HepG2 (cell line): ENCODE measurements around the gene SLC25A11. TPM values are rescaled to one million over a fixed set of nuclear protein-coding genes. Genes with fewer than 3 reads are reported as not detected.

Source experiments
- ATAC-seq: fragments of 200-7000 bp; cut with Tn5 transposase; 3 replicates; pipeline ENCODE4 v1.9.1; 2020; ENCODE audit warnings: mild to moderate bottlenecking, moderate library complexity
- BruUV-seq: library from RNA; stranded (reverse); fragments of 400-500 nt; replicated peaks from 2 replicates; lab custom pipeline; 2021; lab: Mats Ljungman, UMichigan
- CTCF ChIA-PET: fragments of 300-600 bp; formaldehyde crosslinking; extraction: SDS; loops from one replicate; lab custom pipeline; 2021; ENCODE audit warnings: low total read pairs, inconsistent platforms, low intra/inter-chr PET ratio; lab: Yijun Ruan, JAX
- POLR2A ChIA-PET: fragments of 350-600 bp; sonication (Branson Sonifier 250); formaldehyde crosslinking; loops from one replicate; lab custom pipeline; 2020; ENCODE audit warnings: antibody characterized with exemption, inconsistent platforms; lab: Yijun Ruan, JAX
- DNase-seq: peaks from one replicate; pipeline ENCODE4 v3.0.0-alpha.2; 2015; ENCODE audit warnings: low spot score
- FAIRE-seq: peaks from 3 replicates; lab custom pipeline; 2011; peaks lifted over from hg19 to GRCh38; lab: Jason Lieb, UNC
- H2AFZ ChIP-seq: one replicate; pipeline ENCODE4 v1.6.1; 2011; ENCODE audit warnings: low read length, inconsistent platforms
- H3K27ac ChIP-seq: fragments of 300-600 bp; 3 replicates; pipeline ENCODE4 v1.8.0; 2011; ENCODE audit warnings: mixed run types, mild to moderate bottlenecking, mixed read lengths, low read length, inconsistent platforms; ENCODE audit not compliant: insufficient read depth; ENCODE audit errors: extremely low read length
- H3K27me3 ChIP-seq, 2 experiments: fragments of 200-600 bp in 1 of 2; 2 replicates in 1 of 2; 3 replicates in 1 of 2; pipeline versions ENCODE4 v1.6.0 to v1.8.0; 2011; ENCODE audit warnings: low read length in 2 of 2, mild to moderate bottlenecking in 2 of 2, moderate library complexity in 2 of 2, inconsistent platforms in 1 of 2; ENCODE audit not compliant: insufficient read depth in 2 of 2, control insufficient read depth in 1 of 2
- H3K36me3 ChIP-seq, 2 experiments: fragments of 200-600 bp in 1 of 2; replicated peaks in 1 of 2; 2 replicates in 1 of 2; 3 replicates in 1 of 2; pipeline versions ENCODE4 v1.5.1 to v1.8.0; 2011; ENCODE audit warnings: low read length in 2 of 2, inconsistent platforms in 1 of 2; ENCODE audit not compliant: insufficient read depth in 2 of 2, control insufficient read depth in 1 of 2
- H3K4me1 ChIP-seq: 2 replicates; pipeline ENCODE4 v1.5.1; 2012; ENCODE audit warnings: low read length, inconsistent platforms; ENCODE audit not compliant: insufficient read depth
- H3K4me2 ChIP-seq: 2 replicates; pipeline ENCODE4 v1.6.0; 2011; ENCODE audit warnings: low read depth, low read length, inconsistent platforms
- H3K4me3 ChIP-seq, 3 experiments: fragments of 200-600 bp in 1 of 3; sonication (generic), shearing (Covaris generic) in 1 of 3; replicated peaks in 1 of 3; 2 replicates each; pipeline ENCODE4 v1.5.1; 2011 to 2016; ENCODE audit warnings: low read length in 3 of 3, inconsistent platforms in 2 of 3, low read depth in 2 of 3, mild to moderate bottlenecking in 2 of 3, control low read depth in 1 of 3, mixed read lengths in 1 of 3; ENCODE audit not compliant: insufficient read depth in 1 of 3
- H3K79me2 ChIP-seq: one replicate; pipeline ENCODE4 v1.6.1; 2011; ENCODE audit warnings: low read length, inconsistent platforms; ENCODE audit not compliant: insufficient read depth
- H3K9ac ChIP-seq: 2 replicates; pipeline ENCODE4 v1.6.0; 2011; ENCODE audit warnings: mild to moderate bottlenecking, low read depth, low read length, inconsistent platforms; ENCODE audit not compliant: insufficient read depth
- H3K9me3 ChIP-seq: 2 replicates; pipeline ENCODE4 v1.5.1; 2012; ENCODE audit warnings: mild to moderate bottlenecking, low read length
- H4K20me1 ChIP-seq: 2 replicates; pipeline ENCODE4 v1.6.0; 2011; ENCODE audit warnings: inconsistent platforms, mild to moderate bottlenecking, low read length, moderate library complexity; ENCODE audit not compliant: insufficient read depth
- ARHGAP35 ChIP-seq: sonication (generic); formaldehyde crosslinking; IDR thresholded peaks from 2 replicates; pipeline ENCODE4 v1.9.0; 2022; ENCODE audit warnings: mild to moderate bottlenecking, inconsistent platforms, moderate library complexity, missing genetic modification reagents, borderline replicate concordance
- ETV6 ChIP-seq: sonication (generic); formaldehyde crosslinking; conservative IDR thresholded peaks from 2 replicates; pipeline ENCODE4 v1.4.0; 2020; ENCODE audit warnings: missing genetic modification reagents
- FOXK1 ChIP-seq: sonication (generic); formaldehyde crosslinking; IDR thresholded peaks from 2 replicates; pipeline ENCODE4 v1.4.0; 2020; ENCODE audit warnings: low read depth, missing genetic modification reagents, borderline replicate concordance
- GZF1 ChIP-seq: sonication (generic); formaldehyde crosslinking; IDR thresholded peaks from 2 replicates; pipeline ENCODE4 v1.5.1; 2020; ENCODE audit warnings: mild to moderate bottlenecking, missing genetic modification reagents
- NAIF1 ChIP-seq: sonication (generic); formaldehyde crosslinking; IDR thresholded peaks from 2 replicates; pipeline ENCODE4 v1.5.0; 2020; ENCODE audit warnings: mild to moderate bottlenecking, missing genetic modification reagents, borderline replicate concordance
- PHF21A ChIP-seq: sonication (generic); formaldehyde crosslinking; IDR thresholded peaks from 2 replicates; pipeline ENCODE4 v1.5.0; 2020; ENCODE audit warnings: mild to moderate bottlenecking, missing genetic modification reagents
- SALL1 ChIP-seq: sonication (generic); formaldehyde crosslinking; IDR thresholded peaks from 2 replicates; pipeline ENCODE4 v1.8.0; 2022; ENCODE audit warnings: mild to moderate bottlenecking, missing genetic modification reagents
- ZBTB20 ChIP-seq: sonication (generic); formaldehyde crosslinking; IDR thresholded peaks from 2 replicates; pipeline ENCODE4 v1.8.1; 2023; ENCODE audit warnings: missing genetic modification reagents, low read depth, mild to moderate bottlenecking, borderline replicate concordance
- ZNF12 ChIP-seq: sonication (generic); formaldehyde crosslinking; IDR thresholded peaks from 2 replicates; pipeline ENCODE4 v1.5.0; 2020; ENCODE audit warnings: missing genetic modification reagents
- ZNF230 ChIP-seq: sonication (generic); formaldehyde crosslinking; IDR thresholded peaks from 2 replicates; pipeline ENCODE4 v1.4.0; 2020; ENCODE audit warnings: mild to moderate bottlenecking, missing genetic modification reagents
- ZNF558 ChIP-seq: sonication (generic); formaldehyde crosslinking; IDR thresholded peaks from 2 replicates; pipeline ENCODE4 v1.9.0; 2022; ENCODE audit warnings: mild to moderate bottlenecking, missing genetic modification reagents, borderline replicate concordance
- ZNF816 ChIP-seq: sonication (generic); formaldehyde crosslinking; IDR thresholded peaks from 2 replicates; pipeline ENCODE4 v1.8.0; 2022; ENCODE audit warnings: missing genetic modification reagents, mild to moderate bottlenecking, borderline replicate concordance
- ZNF891 ChIP-seq: sonication (generic); formaldehyde crosslinking; IDR thresholded peaks from 2 replicates; pipeline ENCODE4 v1.5.0; 2020; ENCODE audit warnings: mild to moderate bottlenecking, missing genetic modification reagents
- WGBS: methylation state at CpG from one replicate; pipeline ENCODE4 v1.1.6; 2017; ENCODE audit warnings: low lambda C conversion rate; 5-methylcytosine and 5-hydroxymethylcytosine counted together
- in situ Hi-C: cut with HindIII; loops from 2 replicates; pipeline ENCODE4 v1.10.0; 2017; ENCODE audit warnings: low pct_unique_long_range_greater_than_20kb; ENCODE audit not compliant: extremely low pct_ligation_motif_present
- intact Hi-C: fragments of 100-400 bp; cut with micrococcal nuclease; formaldehyde crosslinking; loops from one replicate; pipeline ENCODE4 v1.10.0; 2022; ENCODE audit not compliant: unreplicated experiment
- polyA plus RNA-seq, 8 experiments: library from polyadenylated mRNA; depleted of rRNA in 3 of 8; stranded (reverse) in 7 of 8; unstranded in 1 of 8; fragments of >200 nt; fragmentation: Illumina TruSeq in 4 of 8; extraction: Trizol in 4 of 8; gene quantifications; 2 replicates each; pipeline versions ENCODE4 v1.2.1 to v1.2.3, GENCODE V29; 2011 to 2016; ENCODE audit warnings: low read depth in 4 of 8, missing spikeins in 1 of 8, mixed read lengths in 1 of 8; ENCODE audit not compliant: insufficient read depth in 1 of 8
- total RNA-seq, 5 experiments: library from RNA; depleted of rRNA; stranded (reverse); fragments of >200 nt; fragmentation: Illumina TruSeq; extraction: Trizol; gene quantifications; 2 replicates each; pipeline ENCODE4 v1.2.3, GENCODE V29; 2016; ENCODE audit warnings: low read depth in 1 of 5
- TF ChIP-seq, protein P1 (sequence below): sonication (generic); formaldehyde crosslinking; IDR thresholded peaks from 2 replicates; pipeline ENCODE4 v1.4.0; 2020; ENCODE audit warnings: mild to moderate bottlenecking, missing genetic modification reagents
- TF ChIP-seq, protein P2 (sequence below): IDR thresholded peaks from 2 replicates; pipeline ENCODE4 v1.6.1; 2012; ENCODE audit warnings: low read length, improper control_type of control experiment
- TF ChIP-seq, protein P3 (sequence below): fragments of 450-650 bp; IDR thresholded peaks from 2 replicates; pipeline ENCODE4 v1.6.1; 2016

The SLC25A11 gene
- total and polyA plus RNA-seq, 2 of the 13 experiments (the other 11 are each of a cell fraction or from before 2014, with no cell fraction given), result 35.4 to 47.2 TPM

DNA sequence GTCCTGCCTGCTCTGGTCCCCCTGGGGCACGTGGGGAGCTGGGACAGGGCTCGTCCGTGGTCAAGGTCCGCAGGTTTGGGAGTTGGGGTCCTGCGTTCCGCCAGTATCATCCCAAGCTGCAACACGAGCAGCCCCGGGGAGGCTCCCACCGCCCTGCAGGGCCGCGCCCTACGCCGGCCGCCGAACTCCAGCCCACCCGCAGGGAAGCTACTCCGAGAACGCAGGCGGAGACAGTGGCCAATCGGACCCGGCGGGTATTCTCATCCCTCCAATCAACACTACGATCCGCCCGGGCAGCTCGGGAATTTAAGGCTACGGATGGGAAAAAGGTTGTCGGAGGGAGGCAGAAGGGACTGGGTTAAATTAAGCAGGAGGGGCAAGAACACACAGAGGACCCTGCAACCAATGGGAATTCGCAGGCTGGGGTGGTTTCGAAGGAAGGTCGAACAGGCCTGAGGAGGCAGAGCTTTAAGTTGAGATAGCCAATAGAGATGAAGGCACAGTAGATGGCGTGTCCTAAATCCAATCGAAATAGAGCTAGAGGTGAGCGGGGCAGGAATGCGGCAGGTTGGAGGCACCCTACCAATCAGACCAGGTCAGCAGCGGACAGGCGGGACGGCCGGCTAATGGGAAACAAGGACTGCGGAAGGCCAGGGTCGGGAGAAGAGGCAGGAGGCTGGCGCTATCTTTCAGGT, 27.1 kb upstream of the SLC25A11 start:
- ATAC-seq, result peak; percentile 91
- H3K4me1 ChIP-seq, result peaks cover 31% of the 10 kb centered on the region
- no peaks in the 10 kb centered on the region for H4K20me1 ChIP-seq
- H3K27me3 ChIP-seq, result no peaks in the 10 kb centered on the region; a peak in 1 of 5 replicates
- intact Hi-C loops (loop anchor here (1.0 to 10.0 kb wide), 3 partner anchors 17 to 252 kb away; partner anchors contain the start of gene ARRB2), in situ Hi-C loops (no loop called here)
- peaks cover 27% of the 10 kb centered on the region for H3K79me2 ChIP-seq
- WGBS, result 6% methylated on average over 35 of the region's 42 CpGs
- TSS peak; percentile 60 for BruUV-seq
- H3K4me3 ChIP-seq, result peak overlapping the region; percentile 72 to 88 (median 77)
- POLR2A ChIA-PET, result interaction anchor here (0.9 to 10.5 kb wide), 26 partner anchors 9 to 390 kb away, joined by 3 to 273 read pairs (median 6); partner anchors contain the start of genes ARRB2, CAMTA2, ENO3 and INCA1
- H3K27ac ChIP-seq, result peak overlapping the region; percentile 92
- CTCF ChIA-PET, result no interaction called here
- no peak overlapping the region for H2AFZ ChIP-seq
- FAIRE-seq, result peak; percentile 91
- no peaks in the 10 kb centered on the region for H3K9me3 ChIP-seq
- peak; percentile 99 for DNase-seq
- peak overlapping the region; percentile 94 for H3K4me2 ChIP-seq
- peak overlapping the region; percentile 91 for H3K9ac ChIP-seq
- peaks cover 0 to 13% of the 10 kb centered on the region in 2 experiments; a peak in 2 of 5 replicates for H3K36me3 ChIP-seq
- TF ChIP-seq, protein P1, sequence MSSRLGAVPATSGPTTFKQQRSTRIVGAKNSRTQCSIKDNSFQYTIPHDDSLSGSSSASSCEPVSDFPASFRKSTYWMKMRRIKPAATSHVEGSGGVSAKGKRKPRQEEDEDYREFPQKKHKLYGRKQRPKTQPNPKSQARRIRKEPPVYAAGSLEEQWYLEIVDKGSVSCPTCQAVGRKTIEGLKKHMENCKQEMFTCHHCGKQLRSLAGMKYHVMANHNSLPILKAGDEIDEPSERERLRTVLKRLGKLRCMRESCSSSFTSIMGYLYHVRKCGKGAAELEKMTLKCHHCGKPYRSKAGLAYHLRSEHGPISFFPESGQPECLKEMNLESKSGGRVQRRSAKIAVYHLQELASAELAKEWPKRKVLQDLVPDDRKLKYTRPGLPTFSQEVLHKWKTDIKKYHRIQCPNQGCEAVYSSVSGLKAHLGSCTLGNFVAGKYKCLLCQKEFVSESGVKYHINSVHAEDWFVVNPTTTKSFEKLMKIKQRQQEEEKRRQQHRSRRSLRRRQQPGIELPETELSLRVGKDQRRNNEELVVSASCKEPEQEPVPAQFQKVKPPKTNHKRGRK (CRISPR knock-in tag), result no peak
- 0 out of 2 replicates have a peak, but pooled peaks have one; percentile 11 for TF ChIP-seq FOXK1 (CRISPR knock-in tag)
- TF ChIP-seq, protein P2, sequence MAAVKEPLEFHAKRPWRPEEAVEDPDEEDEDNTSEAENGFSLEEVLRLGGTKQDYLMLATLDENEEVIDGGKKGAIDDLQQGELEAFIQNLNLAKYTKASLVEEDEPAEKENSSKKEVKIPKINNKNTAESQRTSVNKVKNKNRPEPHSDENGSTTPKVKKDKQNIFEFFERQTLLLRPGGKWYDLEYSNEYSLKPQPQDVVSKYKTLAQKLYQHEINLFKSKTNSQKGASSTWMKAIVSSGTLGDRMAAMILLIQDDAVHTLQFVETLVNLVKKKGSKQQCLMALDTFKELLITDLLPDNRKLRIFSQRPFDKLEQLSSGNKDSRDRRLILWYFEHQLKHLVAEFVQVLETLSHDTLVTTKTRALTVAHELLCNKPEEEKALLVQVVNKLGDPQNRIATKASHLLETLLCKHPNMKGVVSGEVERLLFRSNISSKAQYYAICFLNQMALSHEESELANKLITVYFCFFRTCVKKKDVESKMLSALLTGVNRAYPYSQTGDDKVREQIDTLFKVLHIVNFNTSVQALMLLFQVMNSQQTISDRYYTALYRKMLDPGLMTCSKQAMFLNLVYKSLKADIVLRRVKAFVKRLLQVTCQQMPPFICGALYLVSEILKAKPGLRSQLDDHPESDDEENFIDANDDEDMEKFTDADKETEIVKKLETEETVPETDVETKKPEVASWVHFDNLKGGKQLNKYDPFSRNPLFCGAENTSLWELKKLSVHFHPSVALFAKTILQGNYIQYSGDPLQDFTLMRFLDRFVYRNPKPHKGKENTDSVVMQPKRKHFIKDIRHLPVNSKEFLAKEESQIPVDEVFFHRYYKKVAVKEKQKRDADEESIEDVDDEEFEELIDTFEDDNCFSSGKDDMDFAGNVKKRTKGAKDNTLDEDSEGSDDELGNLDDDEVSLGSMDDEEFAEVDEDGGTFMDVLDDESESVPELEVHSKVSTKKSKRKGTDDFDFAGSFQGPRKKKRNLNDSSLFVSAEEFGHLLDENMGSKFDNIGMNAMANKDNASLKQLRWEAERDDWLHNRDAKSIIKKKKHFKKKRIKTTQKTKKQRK, result peak; percentile 93
- peak; percentile 90 for TF ChIP-seq PHF21A
- no peak; the same call in 1 of the 2 replicates for TF ChIP-seq ZNF230
- TF ChIP-seq NAIF1 (CRISPR knock-in tag), result peak; percentile 75; the same call in 1 of the 2 replicates
- peak; percentile 50; the same call in 1 of the 2 replicates for TF ChIP-seq SALL1 (CRISPR knock-in tag)
- 0 out of 2 replicates have a peak, but pooled peaks have one; percentile 72 for TF ChIP-seq ZNF891 (CRISPR knock-in tag)
- TF ChIP-seq ZNF12, result no peak
- TF ChIP-seq ZNF816, result no peak
- TF ChIP-seq, protein P3, sequence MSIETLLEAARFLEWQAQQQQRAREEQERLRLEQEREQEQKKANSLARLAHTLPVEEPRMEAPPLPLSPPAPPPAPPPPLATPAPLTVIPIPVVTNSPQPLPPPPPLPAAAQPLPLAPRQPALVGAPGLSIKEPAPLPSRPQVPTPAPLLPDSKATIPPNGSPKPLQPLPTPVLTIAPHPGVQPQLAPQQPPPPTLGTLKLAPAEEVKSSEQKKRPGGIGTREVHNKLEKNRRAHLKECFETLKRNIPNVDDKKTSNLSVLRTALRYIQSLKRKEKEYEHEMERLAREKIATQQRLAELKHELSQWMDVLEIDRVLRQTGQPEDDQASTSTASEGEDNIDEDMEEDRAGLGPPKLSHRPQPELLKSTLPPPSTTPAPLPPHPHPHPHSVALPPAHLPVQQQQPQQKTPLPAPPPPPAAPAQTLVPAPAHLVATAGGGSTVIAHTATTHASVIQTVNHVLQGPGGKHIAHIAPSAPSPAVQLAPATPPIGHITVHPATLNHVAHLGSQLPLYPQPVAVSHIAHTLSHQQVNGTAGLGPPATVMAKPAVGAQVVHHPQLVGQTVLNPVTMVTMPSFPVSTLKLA, result no peak
- peak; percentile 79; the same call in 1 of the 2 replicates for TF ChIP-seq ZBTB20 (CRISPR knock-in tag)
- peak; percentile 67 for TF ChIP-seq GZF1
- TF ChIP-seq ETV6 (CRISPR knock-in tag), result 0 out of 2 replicates have a peak, but pooled peaks have one; percentile 24
- TF ChIP-seq ZNF558 (CRISPR knock-in tag), result 0 out of 2 replicates have a peak, but pooled peaks have one; percentile 29
- TF ChIP-seq ARHGAP35 (CRISPR knock-in tag), result 0 out of 2 replicates have a peak, but pooled peaks have one; percentile 71
